K562 (cell line): ENCODE measurements around the gene MEA1. TPM values are rescaled to one million over a fixed set of nuclear protein-coding genes. Genes with fewer than 3 reads are reported as not detected.
A peak's percentile ranks its signal among the peaks of the same experiment; 100 is the strongest.

Experiments
- DPF2 ChIP-seq: fragments of 450-650 bp; IDR thresholded peaks from 2 replicates; pipeline ENCODE4 v1.6.1; 2016
- FOSL1 ChIP-seq: fragments of 200-800 bp; sonication (Bioruptor generic); conservative IDR thresholded peaks from 2 replicates; pipeline ENCODE4 v1.6.1; 2016; ENCODE audit warnings: missing genetic modification characterization, missing compliant biosample characterization
- GTF2B ChIP-seq: IDR thresholded peaks from 2 replicates; pipeline ENCODE4 v1.6.1; 2011; ENCODE audit not compliant: insufficient read length; ENCODE audit errors: extremely low read depth
- MAFK ChIP-seq: IDR thresholded peaks from 2 replicates; pipeline ENCODE4 v1.6.1; 2011; ENCODE audit warnings: low read length, improper control_type of control experiment
- MTA1 ChIP-seq: fragments of 450-650 bp; IDR thresholded peaks from 2 replicates; pipeline ENCODE4 v1.6.1; 2017; ENCODE audit warnings: borderline replicate concordance
- SP1 ChIP-seq: sonication (generic); formaldehyde crosslinking; IDR thresholded peaks from 2 replicates; pipeline ENCODE4 v1.8.1; 2022; ENCODE audit warnings: mild to moderate bottlenecking, missing genetic modification reagents
- SPI1 ChIP-seq: IDR thresholded peaks from 2 replicates; pipeline ENCODE4 v1.6.1; 2011; ENCODE audit warnings: low read depth, low read length, control low read depth, borderline replicate concordance
- ZNF263 ChIP-seq: sonication (generic); formaldehyde crosslinking; IDR thresholded peaks from 2 replicates; pipeline ENCODE4 v1.8.0; 2022; ENCODE audit warnings: mild to moderate bottlenecking, missing genetic modification reagents, borderline replicate concordance
- ZNF696 ChIP-seq: fragments of 250-450 bp; sonication (Bioruptor Pico); conservative IDR thresholded peaks from 2 replicates; pipeline ENCODE4 v1.4.0; 2020; ENCODE audit warnings: mild to moderate bottlenecking, moderate library complexity
- polyA plus RNA-seq, 8 experiments: library from polyadenylated mRNA; depleted of rRNA in 4 of 8; stranded (reverse) in 5 of 8; unstranded in 3 of 8; fragments of >200 nt; fragmentation: Nextera tagmentation in 2 of 8; fragmentation: Illumina TruSeq in 1 of 8; extraction: Ambion mirVana in 2 of 8; extraction: Trizol in 1 of 8; gene quantifications; 2 replicates each; pipeline versions ENCODE4 v1.2.1 to v1.2.3, GENCODE V29; 2011 to 2014; ENCODE audit warnings: inconsistent platforms in 1 of 8, missing spikeins in 1 of 8
- total RNA-seq, 7 experiments: library from RNA; depleted of rRNA in 6 of 7; stranded (reverse); fragments of >200 nt in 6 of 7; fragmentation: Illumina TruSeq in 2 of 7; extraction: Trizol in 2 of 7; gene quantifications; 2 replicates each; pipeline versions ENCODE4 v1.2.1 to v1.2.3, GENCODE V29; 2011 to 2021; ENCODE audit warnings: low replicate concordance in 1 of 7
- TF ChIP-seq, protein P1 (sequence below), 2 experiments: fragments of 450-650 bp in 1 of 2; sonication (generic) in 1 of 2; formaldehyde crosslinking in 1 of 2; IDR thresholded peaks in 1 of 2; conservative IDR thresholded peaks in 1 of 2; 2 replicates each; pipeline versions ENCODE4 v1.6.1 to v1.8.1; 2016 to 2023; ENCODE audit warnings: mild to moderate bottlenecking in 2 of 2, moderate library complexity in 2 of 2, inconsistent platforms in 1 of 2, missing genetic modification reagents in 1 of 2
- TF ChIP-seq, protein P2 (sequence below): fragments of 450-650 bp; IDR thresholded peaks from 2 replicates; pipeline ENCODE4 v1.6.1; 2016; ENCODE audit warnings: antibody characterized with exemption

Gene MEA1
- total and polyA plus RNA-seq, 9 of the 15 experiments (the other 6 are each of a cell fraction or from before 2014, with no cell fraction given): 86.8 to 210 (median 152) TPM

GRCh38 chr6:42970871-42971612 is 42.7 kb downstream of the MEA1 start (continued):
- TF ChIP-seq, protein P1, sequence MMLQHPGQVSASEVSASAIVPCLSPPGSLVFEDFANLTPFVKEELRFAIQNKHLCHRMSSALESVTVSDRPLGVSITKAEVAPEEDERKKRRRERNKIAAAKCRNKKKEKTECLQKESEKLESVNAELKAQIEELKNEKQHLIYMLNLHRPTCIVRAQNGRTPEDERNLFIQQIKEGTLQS (IDR thresholded peaks at IDR 0.05): peak; percentile 99
- TF ChIP-seq, protein P1 (CRISPR knock-in tag; conservative IDR thresholded peaks at IDR 0.05): peak; percentile 96
- TF ChIP-seq DPF2: peak; percentile 97
- no peak for TF ChIP-seq ZNF696
- peak; percentile 85 for TF ChIP-seq MAFK
- TF ChIP-seq, protein P2, sequence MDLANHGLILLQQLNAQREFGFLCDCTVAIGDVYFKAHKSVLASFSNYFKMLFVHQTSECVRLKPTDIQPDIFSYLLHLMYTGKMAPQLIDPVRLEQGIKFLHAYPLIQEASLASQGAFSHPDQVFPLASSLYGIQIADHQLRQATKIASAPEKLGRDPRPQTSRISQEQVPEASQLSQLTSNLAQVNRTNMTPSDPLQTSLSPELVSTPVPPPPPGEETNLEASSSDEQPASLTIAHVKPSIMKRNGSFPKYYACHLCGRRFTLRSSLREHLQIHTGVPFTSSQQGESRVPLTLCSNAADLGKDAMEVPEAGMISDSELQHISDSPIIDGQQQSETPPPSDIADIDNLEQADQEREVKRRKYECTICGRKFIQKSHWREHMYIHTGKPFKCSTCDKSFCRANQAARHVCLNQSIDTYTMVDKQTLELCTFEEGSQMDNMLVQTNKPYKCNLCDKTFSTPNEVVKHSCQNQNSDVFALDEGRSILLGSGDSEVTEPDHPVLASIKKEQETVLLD: no peak
- 0 out of 2 replicates have a peak, but pooled peaks have one; percentile 36 for TF ChIP-seq SP1 (CRISPR knock-in tag)
- TF ChIP-seq FOSL1 (tag): peak; percentile 98
- peak; percentile 82; the same call in 1 of the 2 replicates for TF ChIP-seq ZNF263 (CRISPR knock-in tag)
- TF ChIP-seq GTF2B: no peak
- TF ChIP-seq MTA1: no peak; the same call in 1 of the 2 replicates
- TF ChIP-seq SPI1: peak; percentile 95
